CD14-positive monocyte (primary cell): ENCODE measurements around the gene CNOT3. TPM values are rescaled to one million over a fixed set of nuclear protein-coding genes. Genes with fewer than 3 reads are reported as not detected.

Experiments used
- DNase-seq, 3 donors: peaks; one replicate each; pipeline ENCODE4 v3.0.0-alpha.2; 2011 to 2022
- H2AFZ ChIP-seq: 2 replicates; pipeline ENCODE4 v1.6.0; 2012; ENCODE audit warnings: mild to moderate bottlenecking, low read depth, low read length, inconsistent platforms; ENCODE audit not compliant: insufficient read depth, poor library complexity, severe bottlenecking
- H3K27ac ChIP-seq, 2 donors: 1 replicate in 1 of 2; 2 replicates in 1 of 2; pipeline ENCODE4 v1.5.1; 2012 to 2013; ENCODE audit warnings: low read length in 2 of 2, control low read depth in 1 of 2, inconsistent platforms in 1 of 2, low read depth in 1 of 2, mild to moderate bottlenecking in 1 of 2
- H3K27me3 ChIP-seq, 2 donors: one replicate each; pipeline versions ENCODE4 v1.6.0 to v1.6.1; 2011 to 2013; ENCODE audit warnings: low read length in 2 of 2; ENCODE audit not compliant: control insufficient read depth in 2 of 2, insufficient read depth in 2 of 2
- H3K36me3 ChIP-seq, 2 donors: replicated peaks in 1 of 2; 1 replicate in 1 of 2; 2 replicates in 1 of 2; pipeline versions ENCODE4 v1.5.1 to v1.6.1; 2012 to 2013; ENCODE audit warnings: low read length in 2 of 2, control low read depth in 1 of 2, inconsistent platforms in 1 of 2, mild to moderate bottlenecking in 1 of 2; ENCODE audit not compliant: insufficient read depth in 2 of 2, control insufficient read depth in 1 of 2
- H3K4me1 ChIP-seq, 2 donors: 1 replicate in 1 of 2; 2 replicates in 1 of 2; pipeline versions ENCODE4 v1.5.1 to v1.6.1; 2012 to 2013; ENCODE audit warnings: low read length in 2 of 2, control low read depth in 1 of 2, inconsistent platforms in 1 of 2, mild to moderate bottlenecking in 1 of 2, moderate library complexity in 1 of 2; ENCODE audit not compliant: insufficient read depth in 2 of 2, control insufficient read depth in 1 of 2
- H3K4me2 ChIP-seq: replicated peaks from 2 replicates; pipeline ENCODE3; 2012; ENCODE audit warnings: low read length, moderate library complexity, mild to moderate bottlenecking; ENCODE audit not compliant: poor library complexity, severe bottlenecking; ENCODE audit errors: extremely low read depth
- H3K4me3 ChIP-seq, 3 experiments: fragments of 200-600 bp in 1 of 3; sonication (generic) in 1 of 3; replicated peaks in 1 of 3; 1 replicate in 2 of 3; 2 replicates in 1 of 3; pipeline ENCODE4 v1.5.1; 2011 to 2013; ENCODE audit warnings: low read length in 3 of 3, mild to moderate bottlenecking in 3 of 3, control low read depth in 2 of 3, low read depth in 2 of 3, inconsistent platforms in 1 of 3, moderate library complexity in 1 of 3
- H3K79me2 ChIP-seq: 2 replicates; pipeline ENCODE4 v1.6.0; 2012; ENCODE audit warnings: mild to moderate bottlenecking, control low read depth, inconsistent platforms, low read length, moderate library complexity; ENCODE audit not compliant: insufficient read depth
- H3K9ac ChIP-seq: 2 replicates; pipeline ENCODE4 v1.6.0; 2017; ENCODE audit warnings: low read length, mild to moderate bottlenecking; ENCODE audit not compliant: insufficient read depth, poor library complexity, severe bottlenecking
- H3K9me3 ChIP-seq, 2 donors: replicated peaks in 1 of 2; 1 replicate in 1 of 2; 2 replicates in 1 of 2; pipeline versions ENCODE4 v1.5.1 to v1.6.1; 2012 to 2013; ENCODE audit warnings: low read length in 2 of 2, control low read depth in 1 of 2; ENCODE audit not compliant: control insufficient read depth in 1 of 2, insufficient read depth in 1 of 2
- H4K20me1 ChIP-seq: 2 replicates; pipeline ENCODE4 v1.6.0; 2012; ENCODE audit warnings: mild to moderate bottlenecking, low read length, control low read depth, moderate library complexity; ENCODE audit not compliant: insufficient read depth
- H3K27ac Mint-ChIP-seq, 7 donors: one replicate each; pipeline ENCODE4 v1.8.0; 2020; ENCODE audit warnings: mild to moderate bottlenecking in 7 of 7, mixed read lengths in 7 of 7, moderate library complexity in 6 of 7, inconsistent platforms in 2 of 7
- H3K27me3 Mint-ChIP-seq, 3 donors: one replicate each; pipeline ENCODE4 v1.8.0; 2021 to 2022; ENCODE audit warnings: low read depth in 3 of 3, mild to moderate bottlenecking in 3 of 3, mixed read lengths in 3 of 3, moderate library complexity in 3 of 3, inconsistent platforms in 1 of 3
- H3K36me3 Mint-ChIP-seq, 2 donors: one replicate each; pipeline ENCODE4 v1.8.0; 2020; ENCODE audit warnings: mixed read lengths in 2 of 2, inconsistent platforms in 1 of 2, mild to moderate bottlenecking in 1 of 2
- H3K4me1 Mint-ChIP-seq: one replicate; pipeline ENCODE4 v1.8.0; 2020; ENCODE audit warnings: mild to moderate bottlenecking, mixed read lengths
- H3K4me3 Mint-ChIP-seq, 2 donors: one replicate each; pipeline ENCODE4 v1.8.0; 2020; ENCODE audit warnings: mild to moderate bottlenecking in 2 of 2, mixed read lengths in 2 of 2, moderate library complexity in 1 of 2
- H3K9me3 Mint-ChIP-seq, 7 donors: one replicate each; pipeline ENCODE4 v1.8.0; 2020 to 2022; ENCODE audit warnings: mixed read lengths in 7 of 7, mild to moderate bottlenecking in 6 of 7, moderate library complexity in 6 of 7, inconsistent platforms in 2 of 7
- CTCF ChIP-seq: fragments of 200-600 bp; IDR thresholded peaks from one replicate; pipeline ENCODE4 v1.8.0; 2022; ENCODE audit warnings: antibody characterized with exemption, mild to moderate bottlenecking
- WGBS: methylation state at CpG from one replicate; pipeline ENCODE4 v1.1.5; 2013; ENCODE audit warnings: missing lambda C conversion rate; ENCODE audit not compliant: insufficient coverage; 5-methylcytosine and 5-hydroxymethylcytosine counted together
- intact Hi-C, 2 donors: fragments of 100-400 bp; cut with micrococcal nuclease; formaldehyde crosslinking; loops; one replicate each; pipeline versions ENCODE4 v1.15.0 to v1.15.1; 2023
- polyA plus RNA-seq, 3 donors: library from polyadenylated mRNA; depleted of rRNA in 1 of 3; unstranded in 2 of 3; stranded (reverse) in 1 of 3; fragments of 300-500 nt in 2 of 3; fragments of >200 nt in 1 of 3; fragmentation: Illumina TruSeq in 2 of 3; gene quantifications; 1 replicate in 2 of 3; 2 replicates in 1 of 3; pipeline ENCODE4 v1.2.3, GENCODE V29; 2012 to 2021

CNOT3 gene
- polyA plus RNA-seq, 3 donors = 3.0 to 22.5 (median 4.2) TPM

DNA sequence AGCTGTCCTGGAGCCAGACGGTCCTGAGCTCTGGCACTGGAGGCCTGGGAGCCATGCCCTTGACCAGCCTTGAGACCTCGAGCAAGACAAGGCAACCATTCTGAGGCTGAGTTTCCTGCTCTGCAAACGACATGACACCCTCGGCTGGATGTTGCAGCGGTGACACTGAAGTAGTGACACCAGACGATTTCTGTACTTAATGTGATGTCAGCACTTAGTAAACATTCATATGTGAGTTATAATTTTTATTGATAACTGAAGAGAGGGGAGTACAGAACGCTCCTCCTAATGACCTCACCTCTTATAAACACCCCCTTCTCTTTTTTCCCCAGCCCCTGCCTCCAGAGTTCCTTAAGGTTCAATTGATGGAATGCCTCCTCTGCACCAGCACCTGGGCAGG, 29.1 kb upstream of the CNOT3 start:
- no peak overlapping the region for H3K27ac ChIP-seq
- Mint-ChIP-seq H3K27me3 (no peaks in the 10 kb centered on the region), H3K27ac (no peak overlapping the region), H3K9me3 (peaks cover 0 to 2% (median 0%) of the 10 kb centered on the region in 7 donors), H3K36me3 (peaks cover 60 to 84% of the 10 kb centered on the region in 2 donors), H3K4me3 (no peak overlapping the region), H3K4me1 (peaks cover 5% of the 10 kb centered on the region)
- no peak overlapping the region for H2AFZ ChIP-seq
- no peaks in the 10 kb centered on the region for H3K9me3 ChIP-seq
- H3K27me3 ChIP-seq = no peaks in the 10 kb centered on the region
- peaks cover 47% of the 10 kb centered on the region for H4K20me1 ChIP-seq
- intact Hi-C loops = no loop called here
- H3K9ac ChIP-seq = no peak overlapping the region
- peaks cover 52% of the 10 kb centered on the region for H3K79me2 ChIP-seq
- H3K36me3 ChIP-seq = peaks cover 54 to 69% of the 10 kb centered on the region in 2 donors
- no peak for DNase-seq
- no peak overlapping the region for H3K4me3 ChIP-seq
- WGBS = 90% methylated on average over 5 of the region's 7 CpGs
- peaks cover 3 to 4% of the 10 kb centered on the region in 2 donors for H3K4me1 ChIP-seq
- no peak for TF ChIP-seq CTCF
- H3K4me2 ChIP-seq = no peak overlapping the region

DNA sequence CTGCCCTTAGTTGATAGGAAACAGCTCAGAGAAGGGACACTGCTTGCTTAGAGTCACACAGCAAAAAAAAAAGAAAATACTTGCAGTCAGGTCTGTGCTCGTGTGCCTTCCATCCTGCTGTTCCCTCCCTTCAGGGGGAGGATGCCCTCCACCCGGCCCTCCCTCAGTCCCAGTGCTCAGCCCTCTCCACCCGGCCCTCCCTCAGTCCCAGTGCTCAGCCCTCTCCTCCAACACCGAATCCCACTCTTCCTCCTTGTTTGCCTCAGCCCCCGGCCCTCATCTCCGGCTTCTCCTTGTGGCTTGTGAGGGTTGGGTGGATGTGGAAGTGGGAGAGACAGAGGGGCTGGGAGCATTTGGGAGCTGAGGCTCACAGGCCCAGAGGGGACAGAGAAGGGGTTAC, 27.9 kb upstream of the CNOT3 start:
- Histone ChIP-seq H3K4me3 (no peak overlapping the region), H3K79me2 (peaks cover 52% of the 10 kb centered on the region), H3K27me3 (no peaks in the 10 kb centered on the region), H3K27ac (no peak overlapping the region), H3K4me1 (peaks cover 9 to 12% of the 10 kb centered on the region in 2 donors), H4K20me1 (peaks cover 57% of the 10 kb centered on the region), H3K36me3 (peaks cover 54 to 69% of the 10 kb centered on the region in 2 donors), H3K9ac (no peak overlapping the region), H3K9me3 (no peaks in the 10 kb centered on the region), H2AFZ (no peak overlapping the region), H3K4me2 (no peak overlapping the region)
- no peak overlapping the region for H3K4me3 Mint-ChIP-seq
- 50% methylated on average over 1 of the region's 6 CpGs for WGBS
- peaks cover 59 to 87% of the 10 kb centered on the region in 2 donors for H3K36me3 Mint-ChIP-seq
- no peaks in the 10 kb centered on the region for H3K27me3 Mint-ChIP-seq
- H3K4me1 Mint-ChIP-seq = peaks cover 14% of the 10 kb centered on the region
- H3K9me3 Mint-ChIP-seq = peaks cover 0 to 2% (median 0%) of the 10 kb centered on the region in 7 donors
- no peak for DNase-seq
- intact Hi-C loops = no loop called here
- TF ChIP-seq CTCF = no peak
- H3K27ac Mint-ChIP-seq = peak overlapping the region in 1 of 7 donors; percentile 8
